ENCODE measurements around the gene CERCAM.

CERCAM gene

DNA sequence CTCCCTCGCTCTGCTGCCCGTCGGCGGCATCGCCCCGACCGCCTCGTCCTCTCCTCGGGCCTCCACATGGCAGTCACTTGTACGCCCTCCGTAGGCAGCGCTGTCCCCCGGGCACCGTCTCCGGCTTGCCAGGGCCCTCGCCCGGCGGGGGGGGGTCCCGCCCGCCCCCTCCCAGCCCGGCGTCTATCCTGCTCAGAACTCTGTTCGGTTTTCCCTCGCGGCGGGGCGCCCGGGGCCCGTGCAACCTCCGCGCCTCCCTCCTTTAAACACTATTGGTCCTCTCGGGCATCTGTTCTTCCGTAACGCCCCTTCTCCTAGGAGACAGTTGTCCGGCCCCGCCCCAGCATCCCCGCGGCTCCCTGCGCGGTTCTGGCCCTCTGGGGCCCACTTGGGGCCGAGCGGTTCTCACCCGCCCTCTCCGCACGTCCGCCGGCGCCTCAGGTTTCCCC, 36.0 kb downstream of the CERCAM start:
- peak; percentile 78 for DNase-seq (ENCODE audit: low spot score)

DNA sequence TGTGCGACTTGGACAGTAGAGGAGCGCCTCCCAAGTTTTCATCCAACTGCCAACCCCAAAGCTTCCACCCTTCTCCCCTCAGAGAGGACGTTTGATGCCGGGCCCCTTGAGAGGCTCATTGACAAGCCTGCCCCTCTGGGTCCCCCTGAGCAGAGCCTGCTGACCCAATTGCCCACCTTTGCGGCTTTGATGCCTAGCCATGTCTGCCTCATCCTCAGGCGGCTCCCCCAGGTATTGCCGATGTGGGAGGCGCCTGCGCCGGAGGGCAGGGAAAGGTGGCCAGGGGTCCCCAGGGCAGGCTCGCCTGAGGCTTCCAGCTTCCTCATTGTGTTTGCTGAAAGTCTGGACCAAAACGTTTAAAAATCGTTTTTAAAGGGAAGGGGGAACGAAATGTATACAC, 36.5 kb downstream of the CERCAM start:
- DNase-seq (ENCODE audit: low spot score): no peak

DNA sequence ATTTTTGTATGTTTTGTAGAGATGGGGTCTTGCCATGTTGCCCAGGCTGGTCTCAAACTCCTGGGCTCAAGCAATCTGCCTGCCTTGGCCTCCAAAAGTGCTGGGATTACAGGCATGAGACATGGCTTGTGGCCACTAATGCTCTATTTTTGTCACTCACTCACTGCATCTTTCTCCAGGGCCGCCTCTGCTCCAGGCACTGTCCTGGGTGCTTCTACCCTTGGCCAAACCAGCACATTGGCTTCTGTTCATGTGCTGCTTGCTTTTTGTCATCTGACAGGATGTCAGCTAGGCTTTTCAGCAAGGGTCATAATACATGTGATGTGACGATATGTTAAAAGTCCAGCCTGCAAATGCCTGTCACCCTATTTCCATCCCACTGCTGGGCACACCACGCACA, 38.4 kb downstream of the CERCAM start:
- DNase-seq (ENCODE audit: low spot score): no peak

DNA sequence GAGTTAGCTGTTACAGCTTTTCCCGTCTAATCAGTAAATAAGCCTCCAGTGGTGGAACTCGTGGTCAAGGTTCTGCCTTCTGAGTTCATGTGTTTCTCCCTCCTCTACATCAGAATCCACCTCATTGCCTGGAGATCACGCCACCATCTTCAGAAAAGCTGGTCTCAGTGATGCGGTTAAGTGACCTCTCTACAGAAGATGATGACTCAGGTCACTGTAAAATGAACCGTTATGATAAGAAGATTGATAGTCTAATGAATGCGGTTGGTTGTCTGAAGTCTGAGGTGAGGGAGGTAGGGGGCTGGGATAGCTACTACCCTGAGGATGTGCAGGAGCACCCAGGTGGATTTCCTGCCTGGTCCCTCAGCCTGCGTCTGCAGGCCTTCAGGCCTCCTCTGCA, 48.4 kb downstream of the CERCAM start:
- DNase-seq (ENCODE audit: low spot score): no peak

DNA sequence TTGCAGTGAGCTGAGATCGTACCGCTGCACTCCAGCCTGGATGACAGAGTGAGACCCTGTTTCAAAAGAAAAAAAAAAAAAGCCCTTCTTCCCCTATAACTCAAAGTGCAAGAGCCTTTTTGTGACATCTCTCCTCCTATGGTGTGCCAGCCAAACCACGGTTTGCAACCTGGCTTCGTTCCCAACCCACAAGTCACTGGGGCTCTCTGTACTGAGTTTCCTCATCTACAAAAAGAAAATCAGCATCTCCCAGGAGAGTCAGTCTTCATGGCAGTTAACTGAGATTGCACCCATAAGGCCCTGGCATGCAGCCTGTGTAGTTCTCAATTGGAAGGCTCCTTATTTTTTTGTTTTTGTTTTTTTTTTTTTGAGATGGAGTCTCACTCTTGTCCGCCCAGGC, 49.9 kb downstream of the CERCAM start:
- no peak for DNase-seq (ENCODE audit: low spot score)

DNA sequence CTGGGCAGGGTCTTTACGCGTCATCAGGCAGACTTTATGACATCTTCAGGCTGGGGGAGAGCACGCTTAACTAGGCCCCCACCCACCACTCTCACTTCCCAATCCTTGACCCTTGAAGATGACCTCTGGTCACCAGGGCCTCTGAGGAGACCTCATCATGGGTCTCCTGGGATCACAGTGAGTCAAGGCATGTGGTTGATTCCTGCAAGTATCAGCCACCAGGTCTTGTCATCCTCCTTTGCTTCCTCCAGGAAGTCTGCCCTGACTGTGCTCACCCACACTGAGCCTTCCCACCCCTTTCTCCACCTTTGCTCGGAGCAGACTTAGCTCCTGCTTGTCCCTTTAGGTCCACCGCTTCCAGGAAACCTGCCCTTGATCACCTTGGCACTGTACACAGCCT, 52.4 kb downstream of the CERCAM start:
- no peak for DNase-seq (ENCODE audit: low spot score)

DNA sequence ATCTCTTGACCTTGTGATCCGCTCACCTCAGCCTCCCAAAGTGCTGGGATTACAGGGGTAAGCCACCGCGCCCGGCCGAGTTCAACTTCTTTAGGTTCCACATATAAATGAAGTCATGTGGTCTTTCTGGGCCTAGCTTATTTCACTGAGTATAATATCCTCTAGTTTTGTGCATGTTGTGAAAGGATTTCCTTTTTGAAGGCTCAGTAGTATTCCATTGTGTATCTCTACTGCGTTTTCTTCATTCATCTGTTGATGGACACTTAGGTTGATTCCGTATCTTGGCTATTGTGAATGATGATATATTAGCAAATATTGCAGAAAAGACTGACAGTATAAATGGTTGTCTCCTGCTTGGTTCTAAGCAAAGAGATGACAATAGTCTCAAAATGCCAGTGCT, 55.2 kb downstream of the CERCAM start:
- no peak for DNase-seq (ENCODE audit: low spot score)

DNA sequence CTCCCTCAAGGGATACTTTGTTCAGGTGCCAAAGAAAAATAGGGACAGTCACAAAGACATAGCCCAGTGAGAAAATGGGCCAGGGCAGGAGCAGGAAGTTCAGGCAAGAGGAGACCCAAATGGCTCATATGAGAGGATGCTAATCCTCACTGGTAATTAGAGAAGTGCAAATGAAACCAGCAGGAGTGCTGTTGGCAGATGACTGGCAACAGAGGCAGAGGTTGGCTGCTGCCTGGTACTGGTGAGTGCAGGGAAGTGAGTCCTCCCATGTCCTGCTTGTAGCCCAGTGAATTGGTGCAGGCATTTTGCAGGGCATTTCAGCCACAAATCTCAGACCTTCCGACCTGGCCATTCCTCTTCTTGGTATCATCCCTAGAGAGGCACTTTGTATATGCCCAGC, 58.6 kb downstream of the CERCAM start:
- DNase-seq (ENCODE audit: low spot score): no peak

DNA sequence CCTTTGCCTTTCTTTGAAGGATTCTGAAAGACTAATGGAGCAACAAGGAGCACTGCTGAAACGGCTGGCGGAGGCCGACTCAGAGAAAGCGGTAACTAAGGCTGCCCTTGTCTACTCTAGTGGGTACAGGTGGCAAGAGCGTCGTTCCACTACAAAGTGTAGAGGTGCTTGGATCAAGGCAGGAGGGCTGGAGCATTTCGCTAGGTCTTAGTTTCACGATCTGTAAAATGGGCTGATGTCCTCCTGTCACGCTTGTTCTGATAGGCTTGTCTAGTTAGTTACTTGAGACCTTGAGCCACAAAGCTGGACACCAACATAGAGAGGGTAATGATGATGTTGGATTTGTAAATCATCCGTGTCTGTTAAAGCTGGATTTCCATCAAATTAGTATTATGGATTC, 60.9 kb downstream of the CERCAM start:
- DNase-seq (ENCODE audit: low spot score): no peak

DNA sequence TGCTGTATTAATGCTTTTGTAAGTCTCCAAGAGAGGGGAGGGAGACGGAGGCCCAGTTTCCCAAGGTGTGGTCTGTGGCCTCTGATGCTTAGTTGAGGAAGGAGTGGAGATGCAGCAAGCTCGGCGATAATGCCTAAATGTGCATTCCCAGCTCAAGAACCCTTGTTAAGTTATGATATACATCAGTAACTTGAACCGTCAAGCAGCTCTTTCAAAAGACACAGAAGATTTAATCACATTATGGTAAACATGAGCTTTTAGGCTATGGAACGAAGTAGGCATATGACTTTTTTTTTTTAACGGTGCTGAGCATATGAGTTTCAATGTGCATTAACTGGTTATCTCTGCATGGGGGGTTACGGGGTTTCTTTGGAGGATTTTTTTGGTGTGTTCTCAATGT, 61.5 kb downstream of the CERCAM start:
- no peak for DNase-seq (ENCODE audit: low spot score)

DNA sequence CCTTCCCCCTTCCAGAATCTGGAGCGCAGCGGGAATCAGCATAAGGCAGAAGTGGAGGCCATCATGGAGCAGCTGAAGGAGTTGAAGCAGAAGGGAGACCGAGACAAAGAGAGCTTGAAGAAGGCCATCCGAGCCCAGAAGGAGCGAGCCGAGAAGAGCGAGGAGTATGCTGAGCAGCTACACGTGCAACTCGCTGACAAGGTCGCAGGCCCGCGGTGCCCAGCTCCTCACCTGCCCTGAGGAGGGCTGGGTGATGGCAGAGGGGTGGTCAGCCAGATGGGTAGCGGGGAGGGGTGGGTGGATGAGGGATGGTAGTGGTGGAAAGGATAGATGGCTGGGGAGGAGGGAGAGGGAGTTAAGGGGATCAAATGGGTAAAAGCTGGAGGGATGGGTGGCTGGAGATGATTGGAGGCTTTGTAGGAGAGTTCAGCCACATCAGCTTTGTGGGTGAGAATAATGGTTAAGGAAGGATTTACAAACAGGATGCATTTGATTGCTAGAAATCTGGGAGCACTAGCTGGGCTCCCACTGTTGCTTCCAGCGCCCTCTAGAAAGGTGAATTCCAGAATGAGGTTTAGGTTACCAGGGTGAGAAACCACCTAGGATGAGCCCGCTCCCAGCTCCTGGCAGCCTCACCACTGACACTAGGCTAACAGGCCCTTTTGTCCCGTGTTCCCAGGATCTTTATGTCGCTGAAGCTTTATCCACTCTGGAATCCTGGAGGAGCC, 64.2 kb downstream of the CERCAM start:
- DNase-seq (ENCODE audit: low spot score): no peak

DNA sequence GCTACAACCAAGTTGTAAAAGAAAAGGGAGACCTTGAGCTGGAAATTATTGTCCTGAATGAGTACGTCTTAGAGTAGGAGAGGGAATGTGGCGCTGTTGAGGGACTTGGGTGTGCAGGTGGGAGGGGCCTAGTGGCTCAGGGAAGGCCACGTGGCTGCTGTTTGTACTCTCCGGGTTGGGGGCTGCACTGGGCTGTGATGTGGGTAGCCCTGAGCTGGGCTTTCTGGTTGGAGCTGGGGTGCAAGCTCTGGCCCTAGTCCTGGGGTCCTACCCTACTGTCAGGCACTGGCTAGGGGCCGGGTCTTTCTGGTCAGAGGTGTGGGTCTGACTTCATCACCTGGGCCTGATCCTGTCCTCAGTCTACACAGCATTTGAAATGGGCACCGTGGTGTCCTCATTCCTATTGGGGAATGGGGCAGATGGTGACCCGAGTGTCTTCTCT, 64.8 kb downstream of the CERCAM start:
- no peak for DNase-seq (ENCODE audit: low spot score)

DNA sequence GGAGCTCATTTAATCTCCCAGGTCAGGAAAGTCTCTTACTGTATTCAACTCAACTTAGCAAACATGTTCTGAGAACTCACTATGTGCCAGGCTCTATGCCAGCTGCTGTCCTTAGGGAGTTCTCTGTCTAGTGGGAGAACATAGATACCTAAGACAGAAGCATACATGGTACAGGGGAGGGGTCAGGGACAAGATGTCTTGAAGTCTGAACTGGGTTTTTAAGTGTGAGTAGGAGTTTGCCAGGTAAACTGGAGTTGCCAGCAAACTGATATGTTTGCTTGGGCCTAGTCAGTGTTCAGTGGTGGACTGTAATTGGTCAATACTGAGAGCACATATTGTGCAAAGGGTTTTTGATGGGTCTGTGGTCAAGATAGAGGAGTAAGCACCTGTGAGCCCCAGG, 65.5 kb downstream of the CERCAM start:
- DNase-seq (ENCODE audit: low spot score): no peak
